GM12865 (cell line): Measurements from ENCODE around the gene BTG1.

Experiments used
- DNase-seq: peaks from one replicate; pipeline ENCODE4 v3.0.0; 2010; ENCODE audit warnings: low read depth
- H3K4me3 ChIP-seq: 2 replicates; pipeline ENCODE4 v1.5.1; 2011; ENCODE audit warnings: mild to moderate bottlenecking, low read depth, low read length, control low read depth
- TF ChIP-seq, protein P1 (sequence below): IDR thresholded peaks from 2 replicates; pipeline ENCODE4 v1.5.1; 2011; ENCODE audit warnings: low read length, control low read depth, low read depth, inconsistent platforms; ENCODE audit not compliant: insufficient read depth; ENCODE audit errors: missing control alignments

The BTG1 gene

DNA sequence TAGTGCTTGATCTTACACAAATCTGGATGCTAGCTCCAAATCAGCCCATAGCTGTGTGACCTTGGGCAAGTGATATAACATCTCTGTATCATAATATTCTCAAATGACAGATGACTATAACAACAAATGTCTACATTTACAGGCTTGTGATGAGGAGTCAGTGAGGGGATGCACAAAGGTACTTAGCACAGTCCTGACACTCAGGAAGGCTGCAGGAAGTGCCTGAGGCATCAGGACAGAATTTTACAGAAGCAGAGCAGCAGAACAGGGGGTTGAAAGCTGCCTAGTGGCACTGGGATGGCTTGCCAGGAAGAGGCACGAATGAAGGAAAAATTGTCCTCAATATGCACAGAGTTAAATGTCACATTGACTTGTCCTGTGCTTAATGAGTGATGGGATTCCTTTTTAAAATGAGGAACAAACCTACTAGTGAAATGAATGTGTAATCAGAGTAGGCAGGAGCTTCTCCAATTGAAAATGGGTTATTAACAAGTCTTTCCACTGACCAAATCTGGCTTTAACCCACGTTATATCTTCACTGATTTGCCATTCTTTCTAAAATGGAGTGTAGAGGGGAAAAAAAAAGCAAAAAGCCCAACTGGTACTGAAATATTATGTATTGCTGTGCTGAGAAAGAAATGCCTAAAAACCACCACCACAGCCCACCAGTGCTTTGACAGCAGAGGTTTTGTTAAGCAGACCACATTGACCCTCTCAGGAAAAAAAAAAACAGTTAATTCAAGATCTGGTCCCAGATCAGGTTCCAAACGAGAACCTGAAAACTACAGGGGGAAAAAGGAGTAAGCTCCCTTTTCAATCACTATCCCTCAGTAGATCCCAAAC is 11.6 kb downstream of the BTG1 start:
- peak overlapping the region; percentile 30 for H3K4me3 ChIP-seq
- TF ChIP-seq, protein P1, sequence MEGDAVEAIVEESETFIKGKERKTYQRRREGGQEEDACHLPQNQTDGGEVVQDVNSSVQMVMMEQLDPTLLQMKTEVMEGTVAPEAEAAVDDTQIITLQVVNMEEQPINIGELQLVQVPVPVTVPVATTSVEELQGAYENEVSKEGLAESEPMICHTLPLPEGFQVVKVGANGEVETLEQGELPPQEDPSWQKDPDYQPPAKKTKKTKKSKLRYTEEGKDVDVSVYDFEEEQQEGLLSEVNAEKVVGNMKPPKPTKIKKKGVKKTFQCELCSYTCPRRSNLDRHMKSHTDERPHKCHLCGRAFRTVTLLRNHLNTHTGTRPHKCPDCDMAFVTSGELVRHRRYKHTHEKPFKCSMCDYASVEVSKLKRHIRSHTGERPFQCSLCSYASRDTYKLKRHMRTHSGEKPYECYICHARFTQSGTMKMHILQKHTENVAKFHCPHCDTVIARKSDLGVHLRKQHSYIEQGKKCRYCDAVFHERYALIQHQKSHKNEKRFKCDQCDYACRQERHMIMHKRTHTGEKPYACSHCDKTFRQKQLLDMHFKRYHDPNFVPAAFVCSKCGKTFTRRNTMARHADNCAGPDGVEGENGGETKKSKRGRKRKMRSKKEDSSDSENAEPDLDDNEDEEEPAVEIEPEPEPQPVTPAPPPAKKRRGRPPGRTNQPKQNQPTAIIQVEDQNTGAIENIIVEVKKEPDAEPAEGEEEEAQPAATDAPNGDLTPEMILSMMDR: no peak
- no peak for DNase-seq

DNA sequence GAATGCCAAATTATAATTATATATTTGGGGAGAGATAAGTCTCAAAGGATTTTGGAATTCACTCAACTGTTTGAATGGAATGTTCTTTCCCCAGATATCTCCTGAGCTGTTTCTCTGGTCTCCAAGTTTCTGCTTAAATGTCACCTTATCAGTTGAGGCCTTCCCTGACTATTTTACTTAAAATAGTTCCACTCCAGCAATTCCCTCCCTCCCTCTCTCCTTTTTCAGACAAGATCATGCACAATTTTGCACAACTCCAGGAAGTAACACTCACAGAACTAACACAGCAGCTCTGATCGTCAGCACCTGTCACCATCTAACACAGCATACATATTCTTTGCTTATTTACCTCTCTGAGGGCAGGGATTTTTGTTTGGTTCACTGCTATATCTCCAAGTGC is 12.5 kb downstream of the BTG1 start:
- TF ChIP-seq, protein P1: no peak
- DNase-seq: no peak

DNA sequence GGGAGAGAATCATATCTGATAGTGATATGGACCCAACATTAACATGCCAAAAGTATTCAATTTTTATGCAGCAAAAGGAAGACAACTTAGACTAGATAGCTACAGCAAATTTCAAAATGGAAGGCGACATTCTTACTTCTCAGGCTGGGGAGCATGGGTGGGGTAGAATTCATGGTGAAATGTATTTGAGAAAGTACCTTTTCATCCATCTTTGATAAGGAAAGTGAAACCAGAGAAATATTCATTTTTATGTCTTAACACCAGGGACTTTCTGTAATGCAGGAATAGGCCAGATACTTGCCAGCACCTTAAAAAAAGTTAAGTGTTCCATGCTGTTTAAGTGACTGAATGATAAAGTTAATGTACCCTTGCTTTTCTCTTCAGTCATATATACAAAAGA is 13.4 kb downstream of the BTG1 start:
- no peak overlapping the region; the same call in 1 of the 2 replicates for H3K4me3 ChIP-seq
- peak; percentile 58 for DNase-seq
- TF ChIP-seq, protein P1: no peak

More for the DNA sequence above, 12.5 kb downstream of the BTG1 start:
- no peak overlapping the region for H3K4me3 ChIP-seq

DNA sequence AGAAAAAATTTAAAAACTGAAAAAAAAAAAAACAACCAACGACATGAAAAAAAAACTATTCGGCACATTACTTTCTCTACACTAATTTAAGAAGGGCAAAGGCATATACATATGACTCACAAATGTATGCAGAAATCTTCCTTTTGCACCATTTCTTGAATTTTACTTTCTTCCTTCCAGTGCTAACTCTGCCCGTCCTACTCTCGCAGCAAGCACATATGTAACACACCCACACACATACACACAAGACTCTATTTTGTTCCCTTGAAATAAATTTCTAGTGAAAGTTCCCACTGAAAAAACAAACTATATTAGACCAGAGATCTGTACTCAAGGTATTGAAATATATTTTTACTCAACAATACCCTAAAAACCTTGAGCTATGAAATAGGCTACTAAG is 14.6 kb downstream of the BTG1 start:
- TF ChIP-seq, protein P1: no peak
- no peak for DNase-seq

DNA sequence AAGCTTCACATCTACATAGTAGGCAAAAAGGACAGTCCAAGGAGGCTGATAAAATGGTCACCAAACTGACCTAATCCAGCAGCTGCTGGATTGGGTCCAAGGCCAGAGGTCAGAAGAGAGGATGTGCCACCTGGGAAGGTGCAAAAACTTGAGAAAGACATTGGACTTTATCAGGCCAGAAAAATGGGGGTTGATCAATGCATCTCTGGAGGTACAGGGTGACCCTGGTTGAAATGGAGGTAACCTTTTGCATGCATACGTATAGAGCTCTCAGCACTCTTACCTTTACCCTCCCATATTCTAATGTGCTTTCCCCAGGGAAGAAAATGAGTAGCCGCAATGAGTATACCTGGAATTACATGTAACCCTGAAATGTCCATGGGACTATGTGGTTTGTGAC is 16.0 kb downstream of the BTG1 start:
- H3K4me3 ChIP-seq: no peak overlapping the region
- no peak for DNase-seq
- TF ChIP-seq, protein P1: no peak

More for the DNA sequence above, 14.6 kb downstream of the BTG1 start:
- no peak overlapping the region for H3K4me3 ChIP-seq

DNA sequence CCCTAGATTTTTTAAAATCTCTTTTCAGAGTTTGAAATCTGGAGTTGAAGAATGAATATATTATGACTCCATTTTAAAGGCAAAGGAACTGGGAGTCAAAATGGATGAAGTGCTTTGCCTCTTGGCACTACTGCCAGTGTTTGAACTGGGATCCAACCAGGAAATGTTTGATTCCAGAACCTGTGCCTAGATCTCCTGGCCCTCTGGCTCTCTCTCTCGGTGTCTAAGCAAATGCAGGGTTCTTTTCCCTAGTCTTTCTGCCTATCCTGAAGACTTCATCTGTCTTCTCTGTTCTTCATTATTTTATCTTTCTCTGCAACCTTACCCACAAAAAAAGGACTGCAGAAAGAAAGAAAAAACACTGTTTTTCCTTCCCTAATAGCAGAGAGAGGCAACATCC is 17.0 kb downstream of the BTG1 start:
- H3K4me3 ChIP-seq: no peak overlapping the region
- no peak for DNase-seq
- TF ChIP-seq, protein P1: no peak

DNA sequence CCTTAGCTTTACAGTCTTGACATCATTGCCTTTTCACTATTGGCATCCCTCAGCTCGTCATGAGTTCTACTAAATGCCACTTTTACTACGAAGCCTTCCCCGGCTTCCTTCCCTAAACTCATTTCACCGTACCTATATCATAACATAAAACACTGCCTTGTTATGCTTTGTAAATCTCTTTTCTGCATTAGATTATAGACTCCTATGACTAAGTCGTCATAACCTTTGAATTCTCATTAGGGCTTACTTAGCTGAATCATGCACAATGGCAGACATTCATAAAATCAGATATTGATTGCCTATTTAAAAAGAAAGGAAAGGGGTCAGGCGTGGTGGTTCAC is 21.0 kb downstream of the BTG1 start:
- DNase-seq: no peak
- H3K4me3 ChIP-seq: no peak overlapping the region
- TF ChIP-seq, protein P1: no peak
